UCSD-AML1 (cell line): ENCODE measurements around the gene PRKG1.
"Not testable (repeated sequence)": the region's sequence is repeated elsewhere in the genome, so short reads cannot be mapped to it uniquely, and the experiment has no call there.

Source experiments
- DNase-seq: peaks from one replicate; lab custom pipeline; 2025; ENCODE audit not compliant: unreplicated experiment; lab: John Stamatoyannopoulos, UW

PRKG1 gene

GRCh38 chr10:51574248-51575048, 500.2 kb downstream of the PRKG1 start:
- DNase-seq: no peak

- not testable (repeated sequence) for DNase-seq
Observed at GRCh38 chr10:51581196-51581595, 506.9 kb downstream of the PRKG1 start.

GRCh38 chr10:51583976-51584375, 509.7 kb downstream of the PRKG1 start:
- no peak for DNase-seq

- DNase-seq: no peak
Observed at GRCh38 chr10:51585742-51586141, 511.5 kb downstream of the PRKG1 start.

GRCh38 chr10:51588984-51589383, 514.7 kb downstream of the PRKG1 start:
- DNase-seq: no peak

- no peak for DNase-seq
Observed at GRCh38 chr10:51590818-51591217, 516.5 kb downstream of the PRKG1 start.

GRCh38 chr10:51596695-51597094, 522.4 kb downstream of the PRKG1 start:
- no peak for DNase-seq

- no peak for DNase-seq
Observed at GRCh38 chr10:51599647-51600046, 525.4 kb downstream of the PRKG1 start.

- DNase-seq: no peak
Observed at GRCh38 chr10:51602326-51602725, 528.0 kb downstream of the PRKG1 start.

GRCh38 chr10:51604579-51604978, 530.3 kb downstream of the PRKG1 start:
- DNase-seq: peak; percentile 4

- no peak for DNase-seq
Observed at GRCh38 chr10:51606825-51607462, 532.7 kb downstream of the PRKG1 start.

GRCh38 chr10:51607463-51607835, 533.2 kb downstream of the PRKG1 start:
- no peak for DNase-seq

- no peak for DNase-seq
Observed at GRCh38 chr10:51608211-51608610, 533.9 kb downstream of the PRKG1 start.

- no peak for DNase-seq
Observed at GRCh38 chr10:51615764-51616298, 541.5 kb downstream of the PRKG1 start.

GRCh38 chr10:51617576-51618235, 543.4 kb downstream of the PRKG1 start:
- DNase-seq: no peak

GRCh38 chr10:51619365-51619764, 545.1 kb downstream of the PRKG1 start:
- DNase-seq: no peak

GRCh38 chr10:51620131-51620530, 545.8 kb downstream of the PRKG1 start:
- no peak for DNase-seq

- no peak for DNase-seq
Observed at GRCh38 chr10:51624013-51624412, 549.7 kb downstream of the PRKG1 start.

- no peak for DNase-seq
Observed at GRCh38 chr10:51629934-51630639, 555.8 kb downstream of the PRKG1 start.

GRCh38 chr10:51630640-51631005, 556.3 kb downstream of the PRKG1 start:
- DNase-seq: no peak

GRCh38 chr10:51635436-51635835, 561.1 kb downstream of the PRKG1 start:
- no peak for DNase-seq
